ENCODE data around the gene PSMD9.
"Not testable (repeated sequence)": the region's sequence is repeated elsewhere in the genome, so short reads cannot be mapped to it uniquely, and the experiment has no call there.

PSMD9 gene

GRCh38 chr12:121888478-121889273, at the start of gene PSMD9:
Gene PSMD9 (plus strand): TSS chr12:121888790. CDS start chr12:121888857, 67 bp downstream.
- DNase-seq (ENCODE audit: low read depth, low spot score) = peak; percentile 91

- DNase-seq (ENCODE audit: low read depth, low spot score) = peak; percentile 78
These were observed 49.2 kb upstream of the PSMD9 start for GRCh38 chr12:121839106-121839992.

GRCh38 chr12:121839993-121840761, 48.4 kb upstream of the PSMD9 start:
- DNase-seq (ENCODE audit: low read depth, low spot score) = no peak

- DNase-seq (ENCODE audit: low read depth, low spot score) = no peak
These were observed 45.2 kb upstream of the PSMD9 start for GRCh38 chr12:121843236-121843982.

GRCh38 chr12:121845701-121846100, 42.9 kb upstream of the PSMD9 start:
- no peak for DNase-seq (ENCODE audit: low read depth, low spot score)

GRCh38 chr12:121849211-121849610, 39.4 kb upstream of the PSMD9 start:
- DNase-seq (ENCODE audit: low read depth, low spot score) = no peak

- no peak for DNase-seq (ENCODE audit: low read depth, low spot score)
These were observed 38.9 kb upstream of the PSMD9 start for GRCh38 chr12:121849665-121850064.

GRCh38 chr12:121852392-121852791, 36.2 kb upstream of the PSMD9 start:
- not testable (repeated sequence) for DNase-seq (ENCODE audit: low read depth, low spot score)

- DNase-seq (ENCODE audit: low read depth, low spot score) = no peak
These were observed 31.0 kb upstream of the PSMD9 start for GRCh38 chr12:121857322-121858246.

GRCh38 chr12:121858318-121858661, 30.3 kb upstream of the PSMD9 start:
- no peak for DNase-seq (ENCODE audit: low read depth, low spot score)

- no peak for DNase-seq (ENCODE audit: low read depth, low spot score)
These were observed 29.7 kb upstream of the PSMD9 start, which contains the start of gene HPD for GRCh38 chr12:121858662-121859572. Gene HPD (minus strand): TSS chr12:121858859. CDS start chr12:121858823, 36 bp downstream.

- DNase-seq (ENCODE audit: low read depth, low spot score) = no peak
These were observed 28.3 kb upstream of the PSMD9 start for GRCh38 chr12:121860257-121860656.

- DNase-seq (ENCODE audit: low read depth, low spot score) = not testable (repeated sequence)
These were observed 27.9 kb upstream of the PSMD9 start for GRCh38 chr12:121860699-121861098.

GRCh38 chr12:121861636-121862254, 26.8 kb upstream of the PSMD9 start:
- no peak for DNase-seq (ENCODE audit: low read depth, low spot score)

- DNase-seq (ENCODE audit: low read depth, low spot score) = no peak
These were observed 22.3 kb upstream of the PSMD9 start for GRCh38 chr12:121866331-121866730.

- not testable (repeated sequence) for DNase-seq (ENCODE audit: low read depth, low spot score)
These were observed 19.4 kb upstream of the PSMD9 start for GRCh38 chr12:121869229-121869628.

GRCh38 chr12:121871467-121871866, 17.1 kb upstream of the PSMD9 start:
- no peak for DNase-seq (ENCODE audit: low read depth, low spot score)

GRCh38 chr12:121872546-121873215, 15.9 kb upstream of the PSMD9 start:
- DNase-seq (ENCODE audit: low read depth, low spot score) = no peak
